ENCODE results near the gene SPRR2E.
"Not testable (repeated sequence)": the region's sequence is repeated elsewhere in the genome, so short reads cannot be mapped to it uniquely, and the experiment has no call there.

Gene SPRR2E

DNA sequence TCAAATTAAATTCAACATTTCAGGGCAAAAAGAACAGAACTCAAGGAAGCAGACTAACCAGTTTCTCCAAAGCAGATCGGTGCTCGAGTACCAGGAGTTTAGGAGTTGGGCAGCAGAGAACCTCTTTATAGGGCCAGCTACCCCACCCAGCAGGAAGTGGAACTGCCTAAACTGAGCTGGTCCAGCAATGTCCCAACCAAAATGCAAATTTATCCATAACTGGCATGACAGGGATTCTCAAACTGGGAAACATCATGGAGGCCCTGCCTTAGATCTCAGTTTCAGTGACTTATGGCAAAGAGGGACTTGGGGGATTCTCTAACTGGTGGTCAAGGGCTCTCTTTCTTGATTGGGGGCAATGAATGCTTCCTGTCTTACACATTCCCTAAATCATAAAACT is 22.8 kb downstream of the SPRR2E start, which contains the start of gene SPRR2B:
Gene SPRR2B, minus strand, starts transcription at position 101 of the 400 bp plus-strand sequence. CDS start 772 bp downstream, outside the sequence.
- TF ChIP-seq, protein P1, sequence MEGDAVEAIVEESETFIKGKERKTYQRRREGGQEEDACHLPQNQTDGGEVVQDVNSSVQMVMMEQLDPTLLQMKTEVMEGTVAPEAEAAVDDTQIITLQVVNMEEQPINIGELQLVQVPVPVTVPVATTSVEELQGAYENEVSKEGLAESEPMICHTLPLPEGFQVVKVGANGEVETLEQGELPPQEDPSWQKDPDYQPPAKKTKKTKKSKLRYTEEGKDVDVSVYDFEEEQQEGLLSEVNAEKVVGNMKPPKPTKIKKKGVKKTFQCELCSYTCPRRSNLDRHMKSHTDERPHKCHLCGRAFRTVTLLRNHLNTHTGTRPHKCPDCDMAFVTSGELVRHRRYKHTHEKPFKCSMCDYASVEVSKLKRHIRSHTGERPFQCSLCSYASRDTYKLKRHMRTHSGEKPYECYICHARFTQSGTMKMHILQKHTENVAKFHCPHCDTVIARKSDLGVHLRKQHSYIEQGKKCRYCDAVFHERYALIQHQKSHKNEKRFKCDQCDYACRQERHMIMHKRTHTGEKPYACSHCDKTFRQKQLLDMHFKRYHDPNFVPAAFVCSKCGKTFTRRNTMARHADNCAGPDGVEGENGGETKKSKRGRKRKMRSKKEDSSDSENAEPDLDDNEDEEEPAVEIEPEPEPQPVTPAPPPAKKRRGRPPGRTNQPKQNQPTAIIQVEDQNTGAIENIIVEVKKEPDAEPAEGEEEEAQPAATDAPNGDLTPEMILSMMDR (IDR thresholded peaks at IDR 0.05; ENCODE audit: low read depth, low read length): no peak
- in situ Hi-C loops (cut with HindIII; ENCODE audit: low sequenced_read_pairs): no loop called here
- no peak for DNase-seq (ENCODE audit: low read depth, low spot score)
- H3K4me3 ChIP-seq (ENCODE audit: low read depth, low read length): no peak within 1 kb of the TSS

DNA sequence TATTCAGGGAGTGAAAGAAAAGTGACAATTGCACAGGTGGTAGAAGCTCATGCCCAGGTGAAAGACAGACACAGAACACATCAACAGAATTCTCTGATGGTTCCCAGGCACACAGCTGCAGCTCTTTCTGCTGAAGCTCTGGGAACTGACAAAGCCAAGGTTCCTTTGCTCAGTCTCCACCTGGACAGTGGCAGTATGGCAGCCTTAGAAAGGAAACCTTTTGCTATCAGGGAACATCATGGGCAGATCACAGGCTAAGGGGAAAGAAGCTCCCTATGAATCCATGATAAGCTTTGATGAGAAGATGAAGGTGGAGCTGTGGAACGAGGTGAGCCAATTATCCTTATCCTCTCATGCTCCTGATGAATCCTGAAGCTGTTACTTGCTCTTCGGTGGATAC is 24.1 kb downstream of the SPRR2E start:
- in situ Hi-C loops (cut with HindIII; ENCODE audit: low sequenced_read_pairs): no loop called here
- H3K4me3 ChIP-seq (ENCODE audit: low read depth, low read length): no peak overlapping the region
- DNase-seq (ENCODE audit: low read depth, low spot score): no peak
- TF ChIP-seq, protein P1 (IDR thresholded peaks at IDR 0.05; ENCODE audit: low read depth, low read length): no peak

- in situ Hi-C loops (cut with HindIII; ENCODE audit: low sequenced_read_pairs): no loop called here
- no peak for DNase-seq (ENCODE audit: low read depth, low spot score)
- H3K4me3 ChIP-seq (ENCODE audit: low read depth, low read length): no peak overlapping the region
- TF ChIP-seq, protein P1 (IDR thresholded peaks at IDR 0.05; ENCODE audit: low read depth, low read length): no peak
Observed at GRCh38 chr1:153058826-153059784, 35.2 kb downstream of the SPRR2E start.

- no peak for DNase-seq (ENCODE audit: low read depth, low spot score)
- in situ Hi-C loops (cut with HindIII; ENCODE audit: low sequenced_read_pairs): no loop called here
- TF ChIP-seq, protein P1 (IDR thresholded peaks at IDR 0.05; ENCODE audit: low read depth, low read length): no peak
Observed at GRCh38 chr1:153058154-153058553, 36.2 kb downstream of the SPRR2E start.

DNA sequence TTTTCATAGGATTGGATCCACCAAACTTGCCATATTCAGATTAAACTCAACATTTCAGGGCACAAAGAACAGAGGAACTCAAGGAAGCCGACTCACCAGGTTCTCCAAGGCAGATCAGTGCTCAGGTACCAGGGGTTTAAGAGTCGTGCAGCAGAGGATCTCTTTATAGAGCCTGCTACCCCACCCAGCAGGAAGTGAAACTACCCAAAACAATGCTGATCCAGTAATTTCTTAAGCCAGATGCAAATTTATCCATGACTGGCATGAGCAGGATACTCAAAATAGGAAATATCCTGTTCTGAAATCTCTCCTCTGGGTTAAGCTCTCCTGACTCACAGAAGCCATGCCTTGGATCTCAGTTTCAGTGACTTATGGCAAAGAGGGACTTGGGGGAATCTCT is 37.0 kb downstream of the SPRR2E start, which contains the start of gene SPRR2A:
Gene SPRR2A, minus strand, starts transcription at position 138 of the 400 bp plus-strand sequence. CDS start 777 bp downstream, outside the sequence.
- in situ Hi-C loops (cut with HindIII; ENCODE audit: low sequenced_read_pairs): no loop called here
- no peak within 1 kb of the TSS for H3K4me3 ChIP-seq (ENCODE audit: low read depth, low read length)
- TF ChIP-seq, protein P1 (IDR thresholded peaks at IDR 0.05; ENCODE audit: low read depth, low read length): no peak
- DNase-seq (ENCODE audit: low read depth, low spot score): no peak

More at GRCh38 chr1:153058154-153058553, 36.2 kb downstream of the SPRR2E start:
- no peak overlapping the region for H3K4me3 ChIP-seq (ENCODE audit: low read depth, low read length)

DNA sequence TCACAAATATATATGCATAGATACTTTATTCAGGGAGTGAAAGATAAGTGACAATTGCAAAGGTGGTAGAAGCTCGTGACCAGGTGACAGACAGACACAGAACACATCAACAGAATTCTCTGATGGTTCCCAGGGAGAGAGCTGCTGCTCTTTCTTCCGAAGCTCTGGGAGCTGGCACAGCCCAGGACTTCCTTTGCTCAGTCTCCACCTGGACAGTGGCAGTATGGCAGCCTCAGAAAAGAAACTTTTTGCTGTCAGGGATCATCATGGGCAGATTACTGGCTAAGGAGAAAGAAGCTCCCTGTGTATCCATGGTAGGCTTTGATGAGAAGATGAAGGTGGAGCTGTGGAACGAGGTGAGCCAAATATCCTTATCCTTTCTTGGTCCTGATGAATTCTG is 38.2 kb downstream of the SPRR2E start:
- H3K4me3 ChIP-seq (ENCODE audit: low read depth, low read length); in situ Hi-C loops (cut with HindIII; ENCODE audit: low sequenced_read_pairs); DNase-seq (ENCODE audit: low read depth, low spot score): not testable (repeated sequence)

- H3K4me3 ChIP-seq (ENCODE audit: low read depth, low read length): no peak overlapping the region
- no peak for DNase-seq (ENCODE audit: low read depth, low spot score)
- TF ChIP-seq, protein P1 (IDR thresholded peaks at IDR 0.05; ENCODE audit: low read depth, low read length): no peak
- in situ Hi-C loops (cut with HindIII; ENCODE audit: low sequenced_read_pairs): no loop called here
Observed at GRCh38 chr1:153049211-153049610, 45.1 kb downstream of the SPRR2E start.
